Spleen (tissue), 11 donors: ENCODE data around the gene GMCL1. TPM values are rescaled to one million over a fixed set of nuclear protein-coding genes. Genes with fewer than 3 reads are reported as not detected.
"Not testable (repeated sequence)": the region's sequence is repeated elsewhere in the genome, so short reads cannot be mapped to it uniquely, and the experiment has no call there.

Source experiments
- DNase-seq: peaks from one replicate; pipeline ENCODE4 v3.0.0-alpha.2; 2020
- H3K27ac ChIP-seq, 8 donors: fragments of 200-600 bp; sonication (generic) in 7 of 8; 1 replicate in 4 of 8; 2 replicates in 4 of 8; pipeline versions ENCODE4 v1.5.0 to v1.8.0; 2016 to 2021; ENCODE audit warnings: inconsistent platforms in 4 of 8, mild to moderate bottlenecking in 4 of 8, moderate library complexity in 1 of 8
- H3K27me3 ChIP-seq, 7 donors: fragments of 200-600 bp; sonication (generic) in 6 of 7; replicated peaks in 1 of 7; 1 replicate in 4 of 7; 2 replicates in 3 of 7; pipeline versions ENCODE4 v1.5.0 to v1.8.0; 2016 to 2021; ENCODE audit warnings: inconsistent platforms in 3 of 7, mild to moderate bottlenecking in 1 of 7
- H3K36me3 ChIP-seq, 6 donors: fragments of 200-600 bp; sonication (generic) in 5 of 6; 1 replicate in 4 of 6; 2 replicates in 2 of 6; pipeline versions ENCODE4 v1.5.0 to v1.8.0; 2016 to 2021; ENCODE audit warnings: inconsistent platforms in 2 of 6
- H3K4me1 ChIP-seq, 6 donors: fragments of 200-600 bp; sonication (generic) in 5 of 6; 1 replicate in 3 of 6; 2 replicates in 3 of 6; pipeline versions ENCODE4 v1.5.0 to v1.8.0; 2016 to 2021; ENCODE audit warnings: inconsistent platforms in 3 of 6
- H3K4me3 ChIP-seq, 8 donors: fragments of 200-600 bp; sonication (generic) in 7 of 8; 1 replicate in 4 of 8; 2 replicates in 4 of 8; pipeline versions ENCODE4 v1.5.0 to v1.8.0; 2016 to 2021; ENCODE audit warnings: inconsistent platforms in 4 of 8, mild to moderate bottlenecking in 4 of 8, moderate library complexity in 2 of 8
- H3K9me3 ChIP-seq, 8 donors: fragments of 200-600 bp; sonication (generic) in 7 of 8; 1 replicate in 4 of 8; 2 replicates in 4 of 8; pipeline versions ENCODE4 v1.5.0 to v1.8.0; 2016 to 2021; ENCODE audit warnings: inconsistent platforms in 4 of 8
- CTCF ChIP-seq, 11 experiments: fragments of 200-600 bp in 7 of 11; fragments of 450-650 bp in 4 of 11; sonication (generic) in 4 of 11; IDR thresholded peaks in 8 of 11; conservative IDR thresholded peaks in 3 of 11; 1 replicate in 7 of 11; 2 replicates in 4 of 11; pipeline versions ENCODE4 v1.4.0 to v1.8.0; 2016 to 2021; ENCODE audit warnings: antibody characterized with exemption in 11 of 11, inconsistent platforms in 4 of 11, mild to moderate bottlenecking in 1 of 11
- POLR2A ChIP-seq, 3 donors: fragments of 450-650 bp; IDR thresholded peaks; one replicate each; pipeline ENCODE4 v1.5.1; 2017; ENCODE audit warnings: antibody characterized with exemption in 3 of 3, mild to moderate bottlenecking in 1 of 3
- POLR2AphosphoS5 ChIP-seq, 3 donors: sonication (generic); formaldehyde crosslinking; IDR thresholded peaks; one replicate each; pipeline ENCODE4 v1.5.1; 2017; ENCODE audit warnings: antibody characterized with exemption in 3 of 3
- WGBS, 5 donors: extraction: QIAGEN DNeasy Blood & Tissue Kit in 3 of 5; methylation state at CpG; one replicate each; pipeline versions ENCODE4 v1.1.5 to v1.1.7; 2013 to 2018; 5-methylcytosine and 5-hydroxymethylcytosine counted together
- intact Hi-C: fragments of 100-400 bp; cut with DNase I; formaldehyde crosslinking; loops from one replicate; pipeline ENCODE4 v1.15.0; 2023; ENCODE audit warnings: low total_unique reads
- polyA plus RNA-seq, 3 donors: library from polyadenylated mRNA; stranded (reverse); fragments of 200-250 nt; gene quantifications; one replicate each; pipeline ENCODE4 v1.2.1, GENCODE V29; 2013
- total RNA-seq, 7 donors: library from RNA; depleted of rRNA in 3 of 7; stranded (reverse); fragments of >200 nt in 3 of 7; fragmentation: NEBNext Ultra II Directional in 4 of 7; extraction: Animal tissue kit (Norgen Biotek cat#: 25700) in 4 of 7; gene quantifications; one replicate each; pipeline versions ENCODE4 v1.1.0 to v1.2.1, GENCODE V29; 2016 to 2021
- donor health status: healthy with polysubstance abuse.
- donor health status: DM: no; HTN: no; CAD: no; lungs with moderate emphysema.
- donor health status: DM: no; HTN: no; CAD: no.
- donor health status: Bipolar disorder and iron deficiency.
- donor health status: healthy.
- donor health status: DM: no; HTN: no; CAD: no.
- donor health status: DM: yes; HTN: yes; CAD: no.

GMCL1 gene
- total and polyA plus RNA-seq, 10 donors, result 5.3 to 24.1 (median 15.9) TPM

DNA sequence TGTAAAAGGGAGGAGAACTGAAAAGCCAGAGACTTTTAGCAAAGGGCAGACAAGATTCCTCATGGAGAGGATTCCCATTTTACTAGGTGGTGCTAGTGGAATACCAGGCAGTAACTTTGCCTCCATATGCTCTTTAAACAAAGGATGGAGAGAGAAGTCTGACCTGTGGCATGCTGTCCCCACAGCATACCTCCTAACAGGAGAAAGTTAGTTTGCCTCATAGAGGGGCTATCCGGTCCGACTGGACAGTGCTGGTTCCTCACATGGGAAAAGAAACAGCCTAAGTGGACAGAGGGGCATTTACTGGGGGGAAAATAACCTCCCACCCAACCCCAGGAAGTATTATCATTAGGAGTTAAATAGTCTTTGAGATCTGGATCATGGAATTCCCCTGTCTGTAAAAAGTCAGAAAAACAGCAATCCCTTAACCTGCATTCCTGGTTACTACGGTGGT, 31.6 kb upstream of the GMCL1 start:
- H3K4me3 ChIP-seq, result no peak overlapping the region
- peaks cover 0 to 14% (median 0%) of the 10 kb centered on the region in 6 donors for H3K36me3 ChIP-seq
- H3K4me1 ChIP-seq, result peaks cover 3 to 50% (median 17%) of the 10 kb centered on the region in 6 donors
- no peaks in the 10 kb centered on the region for H3K9me3 ChIP-seq
- H3K27ac ChIP-seq, result no peak overlapping the region
- H3K27me3 ChIP-seq, result no peaks in the 10 kb centered on the region
- 61 to 70% (median 65%) methylated on average over 3 of the region's 3 CpGs for WGBS, 5 donors
- intact Hi-C loops, result no loop called here
- DNase-seq, result no peak
- TF ChIP-seq POLR2AphosphoS5 (IDR thresholded peaks at IDR 0.05) (no peak), POLR2A (IDR thresholded peaks at IDR 0.05) (no peak), CTCF (IDR thresholded peaks at IDR 0.05 in 8 of 11, conservative IDR thresholded peaks at IDR 0.05 in 3 of 11) (no peak)

GRCh38 chr2:69798290-69798908, 31.1 kb upstream of the GMCL1 start:
- intact Hi-C loops, result no loop called here
- Histone ChIP-seq H3K36me3 (peaks cover 0 to 14% (median 0%) of the 10 kb centered on the region in 6 donors), H3K27ac (peak overlapping the region in 4 of 8 donors; percentile 9 to 44 (median 32)), H3K4me1 (peaks cover 5 to 56% (median 22%) of the 10 kb centered on the region in 6 donors), H3K9me3 (no peaks in the 10 kb centered on the region), H3K4me3 (peak overlapping the region in 2 of 8 donors; percentile 25 to 41), H3K27me3 (no peaks in the 10 kb centered on the region)
- TF ChIP-seq POLR2A (IDR thresholded peaks at IDR 0.05) (no peak), CTCF (IDR thresholded peaks at IDR 0.05 in 8 of 11, conservative IDR thresholded peaks at IDR 0.05 in 3 of 11) (no peak), POLR2AphosphoS5 (IDR thresholded peaks at IDR 0.05) (no peak)
- no peak for DNase-seq
- 32 to 55% (median 34%) methylated on average over 7 of the region's 7 CpGs for WGBS, 5 donors

DNA sequence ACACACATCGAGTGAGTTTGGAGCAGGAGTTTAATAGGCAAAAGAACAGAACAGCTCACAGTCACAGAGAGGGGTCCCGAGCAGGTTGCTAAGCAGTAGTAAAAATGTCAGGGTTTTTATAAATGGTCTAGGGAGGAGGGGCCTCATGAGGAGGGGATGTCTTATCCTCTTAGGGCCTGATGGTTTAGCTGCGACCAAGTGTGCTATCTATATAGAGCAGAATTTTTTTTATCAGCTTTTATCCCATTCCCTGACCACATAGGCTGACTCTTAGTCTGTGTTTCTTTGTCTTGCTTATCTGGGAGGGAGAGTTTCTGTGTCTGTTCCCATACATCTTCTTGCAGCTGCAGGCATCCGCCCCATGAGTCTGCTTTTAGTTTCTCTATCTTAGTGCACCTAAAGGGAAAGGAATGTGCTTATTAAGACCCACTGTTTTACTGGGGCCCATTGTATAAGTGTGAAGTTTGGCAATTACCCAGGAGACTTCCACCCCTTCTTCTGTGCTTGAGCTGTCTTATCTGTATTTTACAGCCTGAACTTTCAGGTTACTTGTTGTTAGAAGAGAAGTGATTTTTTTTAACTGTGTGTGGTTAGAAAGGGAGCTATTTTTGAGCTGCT, 30.4 kb upstream of the GMCL1 start:
- H3K4me3 ChIP-seq, result peak overlapping the region in 2 of 8 donors; percentile 25 to 41
- intact Hi-C loops, result no loop called here
- no peak for DNase-seq
- peak overlapping the region in 4 of 8 donors; percentile 9 to 44 (median 32) for H3K27ac ChIP-seq
- no peaks in the 10 kb centered on the region for H3K27me3 ChIP-seq
- peaks cover 0 to 14% (median 0%) of the 10 kb centered on the region in 6 donors for H3K36me3 ChIP-seq
- TF ChIP-seq POLR2AphosphoS5 (IDR thresholded peaks at IDR 0.05), result no peak
- no peak for TF ChIP-seq CTCF (IDR thresholded peaks at IDR 0.05 in 8 of 11, conservative IDR thresholded peaks at IDR 0.05 in 3 of 11)
- TF ChIP-seq POLR2A (IDR thresholded peaks at IDR 0.05), result no peak
- H3K9me3 ChIP-seq, result no peaks in the 10 kb centered on the region
- peaks cover 9 to 62% (median 28%) of the 10 kb centered on the region in 6 donors for H3K4me1 ChIP-seq
- WGBS, 5 donors, result 27 to 48% (median 35%) methylated on average over 4 of the region's 4 CpGs

GRCh38 chr2:69801745-69802290, 27.6 kb upstream of the GMCL1 start:
- H3K27ac ChIP-seq, result no peak overlapping the region
- WGBS, 5 donors, result 86 to 100% (median 93%) methylated on average over 1 of the region's 1 CpG
- H3K9me3 ChIP-seq, result no peaks in the 10 kb centered on the region
- peaks cover 9 to 70% (median 35%) of the 10 kb centered on the region in 6 donors for H3K4me1 ChIP-seq
- H3K27me3 ChIP-seq, result no peaks in the 10 kb centered on the region
- H3K4me3 ChIP-seq, result no peak overlapping the region
- TF ChIP-seq POLR2A (IDR thresholded peaks at IDR 0.05) (no peak), CTCF (IDR thresholded peaks at IDR 0.05 in 8 of 11, conservative IDR thresholded peaks at IDR 0.05 in 3 of 11) (no peak), POLR2AphosphoS5 (IDR thresholded peaks at IDR 0.05) (no peak)
- peaks cover 0 to 25% (median 0%) of the 10 kb centered on the region in 6 donors for H3K36me3 ChIP-seq
- intact Hi-C loops, result no loop called here
- DNase-seq, result no peak

GRCh38 chr2:69802781-69803367, 26.6 kb upstream of the GMCL1 start:
- peaks cover 0 to 33% (median 3%) of the 10 kb centered on the region in 6 donors for H3K36me3 ChIP-seq
- H3K9me3 ChIP-seq, H3K27ac ChIP-seq, H3K27me3 ChIP-seq, H3K4me3 ChIP-seq, intact Hi-C loops, DNase-seq: not testable (repeated sequence)
- peaks cover 6 to 61% (median 33%) of the 10 kb centered on the region in 6 donors for H3K4me1 ChIP-seq
- 59 to 78% (median 69%) methylated on average over 4 of the region's 4 CpGs for WGBS, 5 donors
